ENCODE results near the gene GLCE. TPM values are rescaled to one million over a fixed set of nuclear protein-coding genes. Genes with fewer than 3 reads are reported as not detected.
A peak's percentile ranks its signal among the peaks of the same experiment; 100 is the strongest.

The GLCE gene
- total RNA-seq, 2 donors from 2014 or later, result 6.6 to 9.3 TPM

DNA sequence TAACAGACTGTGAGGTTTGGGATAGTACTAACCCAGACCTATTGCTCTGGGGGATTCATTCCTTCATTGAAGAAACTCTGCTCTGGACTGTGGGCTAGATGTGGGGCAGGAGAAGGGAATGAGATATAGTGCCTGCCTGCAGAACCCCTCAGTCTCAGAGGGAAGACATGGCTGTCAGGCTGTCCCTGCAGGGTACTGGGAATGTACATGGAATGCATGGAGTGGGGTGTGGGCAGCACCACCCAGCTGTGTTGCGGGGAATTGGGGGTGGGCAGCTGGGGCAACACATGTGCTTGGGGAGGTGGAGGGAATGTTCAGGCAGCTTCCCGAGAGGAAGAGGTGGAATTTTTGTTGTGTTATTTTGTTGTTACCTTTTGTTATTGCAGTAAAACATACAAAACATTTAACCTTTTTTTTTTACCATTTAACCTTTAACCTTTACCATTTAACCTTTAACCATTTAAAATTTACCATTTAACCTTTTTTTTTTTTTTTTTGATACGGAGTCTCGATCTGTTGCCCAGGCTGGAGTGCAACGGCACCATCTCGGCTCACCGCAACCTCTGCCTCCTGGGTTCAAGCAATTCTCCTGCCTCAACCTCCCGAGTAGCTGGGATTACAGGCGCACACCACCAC lies 145.6 kb downstream of the GLCE start:
- no peak for DNase-seq
- intact Hi-C loops (cut with DNase I), result no loop called here
- no peak for TF ChIP-seq POLR2A (IDR thresholded peaks at IDR 0.05)
- TF ChIP-seq, protein P1, sequence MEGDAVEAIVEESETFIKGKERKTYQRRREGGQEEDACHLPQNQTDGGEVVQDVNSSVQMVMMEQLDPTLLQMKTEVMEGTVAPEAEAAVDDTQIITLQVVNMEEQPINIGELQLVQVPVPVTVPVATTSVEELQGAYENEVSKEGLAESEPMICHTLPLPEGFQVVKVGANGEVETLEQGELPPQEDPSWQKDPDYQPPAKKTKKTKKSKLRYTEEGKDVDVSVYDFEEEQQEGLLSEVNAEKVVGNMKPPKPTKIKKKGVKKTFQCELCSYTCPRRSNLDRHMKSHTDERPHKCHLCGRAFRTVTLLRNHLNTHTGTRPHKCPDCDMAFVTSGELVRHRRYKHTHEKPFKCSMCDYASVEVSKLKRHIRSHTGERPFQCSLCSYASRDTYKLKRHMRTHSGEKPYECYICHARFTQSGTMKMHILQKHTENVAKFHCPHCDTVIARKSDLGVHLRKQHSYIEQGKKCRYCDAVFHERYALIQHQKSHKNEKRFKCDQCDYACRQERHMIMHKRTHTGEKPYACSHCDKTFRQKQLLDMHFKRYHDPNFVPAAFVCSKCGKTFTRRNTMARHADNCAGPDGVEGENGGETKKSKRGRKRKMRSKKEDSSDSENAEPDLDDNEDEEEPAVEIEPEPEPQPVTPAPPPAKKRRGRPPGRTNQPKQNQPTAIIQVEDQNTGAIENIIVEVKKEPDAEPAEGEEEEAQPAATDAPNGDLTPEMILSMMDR (IDR thresholded peaks at IDR 0.05), result no peak
- ATAC-seq, result peak; percentile 25
- Histone ChIP-seq H3K27me3 (no peaks in the 10 kb centered on the region), H3K27ac (peak overlapping the region; percentile 17 to 80 (median 66)), H3K4me3 (no peak overlapping the region), H3K9me3 (no peaks in the 10 kb centered on the region), H3K36me3 (replicated peaks in 1 of 2; ENCODE audit: insufficient read depth in 1 of 2, low read depth in 2 of 2) (no peaks in the 10 kb centered on the region), H3K4me1 (peaks cover 35% of the 10 kb centered on the region)
- 80 to 94% methylated on average over 9 of the region's 9 CpGs for WGBS, 2 donors

DNA sequence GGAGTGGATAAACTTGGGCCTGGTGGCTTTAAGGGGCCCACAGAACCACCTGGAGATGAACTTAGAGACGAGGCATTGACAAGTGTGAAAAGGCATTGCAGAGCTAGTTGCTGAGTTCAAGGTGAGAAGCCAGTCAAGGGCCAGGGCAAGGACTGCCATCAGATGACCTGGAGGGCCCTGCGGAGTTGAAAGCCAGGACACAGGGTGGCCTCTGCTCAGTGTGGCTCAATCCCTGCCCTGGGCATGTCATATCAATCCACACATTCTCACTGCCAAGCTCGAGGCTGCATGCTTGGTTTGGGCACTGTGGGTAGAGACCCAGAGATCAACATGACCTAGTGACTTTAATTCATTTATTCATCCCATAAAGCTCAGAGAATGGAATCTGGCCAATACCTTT lies 147.5 kb downstream of the GLCE start:
- DNase-seq (no peak), ATAC-seq (no peak)
- H3K27me3 ChIP-seq, result no peaks in the 10 kb centered on the region
- H3K27ac ChIP-seq, result peak overlapping the region in 1 of 4 donors; percentile 27
- TF ChIP-seq POLR2A (IDR thresholded peaks at IDR 0.05), result no peak
- TF ChIP-seq, protein P1 (IDR thresholded peaks at IDR 0.05), result no peak
- intact Hi-C loops (cut with DNase I), result no loop called here
- peaks cover 29% of the 10 kb centered on the region for H3K4me1 ChIP-seq
- no peaks in the 10 kb centered on the region for H3K9me3 ChIP-seq
- WGBS, 2 donors, result 65 to 81% methylated on average over 2 to 3 of the region's 3 CpGs
- no peaks in the 10 kb centered on the region for H3K36me3 ChIP-seq (replicated peaks in 1 of 2; ENCODE audit: insufficient read depth in 1 of 2, low read depth in 2 of 2)
- no peak overlapping the region for H3K4me3 ChIP-seq

- intact Hi-C loops (cut with DNase I), result no loop called here
- no peak for ATAC-seq
- Histone ChIP-seq H3K27ac (no peak overlapping the region), H3K4me3 (no peak overlapping the region), H3K36me3 (replicated peaks in 1 of 2; ENCODE audit: insufficient read depth in 1 of 2, low read depth in 2 of 2) (no peaks in the 10 kb centered on the region), H3K27me3 (no peaks in the 10 kb centered on the region), H3K9me3 (no peaks in the 10 kb centered on the region), H3K4me1 (peaks cover 31% of the 10 kb centered on the region)
- 68 to 73% methylated on average over 5 of the region's 5 CpGs for WGBS, 2 donors
- TF ChIP-seq POLR2A (IDR thresholded peaks at IDR 0.05), result no peak
- TF ChIP-seq, protein P1 (IDR thresholded peaks at IDR 0.05), result no peak
- DNase-seq, result no peak
Observed at GRCh38 chr15:69308949-69309348, 148.5 kb downstream of the GLCE start.

DNA sequence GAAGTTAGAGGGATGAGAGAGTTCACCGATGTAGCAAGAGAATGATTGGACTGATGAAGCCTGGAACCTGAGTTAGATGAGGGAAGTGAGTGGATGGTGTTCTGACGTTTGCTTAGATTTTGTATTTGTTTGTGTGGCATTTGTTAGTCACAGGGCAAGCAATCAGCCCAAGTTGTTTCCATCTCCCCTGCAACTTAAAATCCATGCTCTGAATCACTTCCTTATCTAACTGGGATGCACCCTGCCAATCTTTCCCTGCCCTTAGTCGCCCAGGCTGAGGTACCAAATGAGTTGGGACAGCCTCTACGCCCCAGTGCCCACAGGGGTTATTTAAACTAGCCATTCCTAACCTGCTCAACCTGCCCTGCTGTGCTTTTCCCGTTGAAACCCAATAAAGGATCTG lies 150.9 kb downstream of the GLCE start:
- H3K9me3 ChIP-seq, result no peaks in the 10 kb centered on the region
- intact Hi-C loops (cut with DNase I), result no loop called here
- H3K27ac ChIP-seq, result peak overlapping the region in 2 of 4 donors; percentile 9 to 13
- TF ChIP-seq, protein P1 (IDR thresholded peaks at IDR 0.05), result no peak
- TF ChIP-seq POLR2A (IDR thresholded peaks at IDR 0.05), result no peak
- ATAC-seq (no peak), DNase-seq (no peak)
- 49 to 56% methylated on average over 5 of the region's 5 CpGs for WGBS, 2 donors
- no peak overlapping the region for H3K4me3 ChIP-seq
- no peaks in the 10 kb centered on the region for H3K27me3 ChIP-seq
- H3K4me1 ChIP-seq, result peaks cover 27% of the 10 kb centered on the region
- H3K36me3 ChIP-seq (replicated peaks in 1 of 2; ENCODE audit: insufficient read depth in 1 of 2, low read depth in 2 of 2), result no peaks in the 10 kb centered on the region

- DNase-seq (no peak), ATAC-seq (no peak)
- Histone ChIP-seq H3K36me3 (replicated peaks in 1 of 2; ENCODE audit: insufficient read depth in 1 of 2, low read depth in 2 of 2) (no peaks in the 10 kb centered on the region), H3K9me3 (no peaks in the 10 kb centered on the region), H3K4me1 (peaks cover 48% of the 10 kb centered on the region), H3K27ac (peak overlapping the region in 3 of 4 donors; percentile 34 to 67 (median 49)), H3K4me3 (no peak overlapping the region), H3K27me3 (no peaks in the 10 kb centered on the region)
- TF ChIP-seq POLR2A (IDR thresholded peaks at IDR 0.05), result no peak
- TF ChIP-seq, protein P1 (IDR thresholded peaks at IDR 0.05), result no peak
- 74 to 81% methylated on average over 8 of the region's 8 CpGs for WGBS, 2 donors
- intact Hi-C loops (cut with DNase I), result no loop called here
Observed at GRCh38 chr15:69313432-69314000, 153.1 kb downstream of the GLCE start.
